ENCODE measurements around the gene CHMP1B. TPM values are rescaled to one million over a fixed set of nuclear protein-coding genes. Genes with fewer than 3 reads are reported as not detected.

Gene CHMP1B
- total RNA-seq, 1 experiment from 2014 or later: 38.7 TPM

GRCh38 chr18:11862468-11863137 is 11.4 kb downstream of the CHMP1B start:
- Histone ChIP-seq H2BK120ac (ENCODE audit: low read depth, low read length, poor library complexity, severe bottlenecking) (no peak overlapping the region), H2BK15ac (ENCODE audit: low read depth, low read length) (no peak overlapping the region), H2BK12ac (ENCODE audit: insufficient read length, low read depth, low read length) (no peak overlapping the region), H3K23ac (ENCODE audit: insufficient read length, low read depth, low read length) (no peak overlapping the region), H3K4me2 (ENCODE audit: insufficient read depth, insufficient read length, low read length) (no peak overlapping the region), H3K4ac (ENCODE audit: low read depth, low read length) (no peak overlapping the region), H4K5ac (ENCODE audit: insufficient read length, low read depth, low read length) (no peak overlapping the region), H3K23me2 (ENCODE audit: insufficient read length, low read depth, low read length, poor library complexity, severe bottlenecking) (no peaks in the 10 kb centered on the region), H4K8ac (replicated peaks; ENCODE audit: insufficient read length, low read depth, low read length) (no peak overlapping the region), H3K56ac (ENCODE audit: insufficient read length, low read depth, low read length) (no peak overlapping the region), H4K20me1 (ENCODE audit: control insufficient read depth, insufficient read depth, insufficient read length) (no peaks in the 10 kb centered on the region), H3K4me1 (ENCODE audit: insufficient read depth, low read length) (no peaks in the 10 kb centered on the region; the same call in 1 of the 2 replicates), H3K9me3 (ENCODE audit: control insufficient read depth, low read depth, low read length) (no peaks in the 10 kb centered on the region), H2AFZ (ENCODE audit: low read length) (no peak overlapping the region), H4K91ac (ENCODE audit: insufficient read length, low read depth, low read length) (no peak overlapping the region), H2BK5ac (ENCODE audit: insufficient read length, low read length) (no peak overlapping the region), H3K9ac (ENCODE audit: extremely low read depth, insufficient read length, low read length) (no peak overlapping the region), H2BK20ac (ENCODE audit: low read depth, low read length, poor library complexity, severe bottlenecking) (no peak overlapping the region), H3K79me2 (ENCODE audit: insufficient read depth, low read length) (no peaks in the 10 kb centered on the region), H2AK5ac (ENCODE audit: insufficient read length, low read length) (no peak overlapping the region), H3K14ac (ENCODE audit: insufficient read depth, low read length) (no peak overlapping the region), H3K18ac (ENCODE audit: insufficient read length, low read depth, low read length) (no peak overlapping the region), H3K27me3 (ENCODE audit: insufficient read depth, low read length) (no peaks in the 10 kb centered on the region), H3K27ac (ENCODE audit: insufficient read length, low read depth, low read length) (no peak overlapping the region), H3K79me1 (ENCODE audit: insufficient read depth, low read depth, low read length, poor library complexity, severe bottlenecking) (no peaks in the 10 kb centered on the region), H3T11ph (ENCODE audit: low read length) (no peak overlapping the region)
- H3K4me3 Mint-ChIP-seq: no peak overlapping the region
- no peaks in the 10 kb centered on the region for H3K9me3 Mint-ChIP-seq
- DNase-seq: no peak
- H3K27ac Mint-ChIP-seq: no peak overlapping the region; a peak in 2 of 7 replicates
- H3K27me3 Mint-ChIP-seq (ENCODE audit: low read depth): no peaks in the 10 kb centered on the region
- H3K4me1 Mint-ChIP-seq: peaks cover 19% of the 10 kb centered on the region in 2 experiments
- peaks cover 0 to 15% (median 1%) of the 10 kb centered on the region in 3 experiments; a peak in 4 of 7 replicates for H3K36me3 Mint-ChIP-seq (ENCODE audit: insufficient read depth in 1 of 3, low read depth in 3 of 3)
- TF ChIP-seq, protein P1, sequence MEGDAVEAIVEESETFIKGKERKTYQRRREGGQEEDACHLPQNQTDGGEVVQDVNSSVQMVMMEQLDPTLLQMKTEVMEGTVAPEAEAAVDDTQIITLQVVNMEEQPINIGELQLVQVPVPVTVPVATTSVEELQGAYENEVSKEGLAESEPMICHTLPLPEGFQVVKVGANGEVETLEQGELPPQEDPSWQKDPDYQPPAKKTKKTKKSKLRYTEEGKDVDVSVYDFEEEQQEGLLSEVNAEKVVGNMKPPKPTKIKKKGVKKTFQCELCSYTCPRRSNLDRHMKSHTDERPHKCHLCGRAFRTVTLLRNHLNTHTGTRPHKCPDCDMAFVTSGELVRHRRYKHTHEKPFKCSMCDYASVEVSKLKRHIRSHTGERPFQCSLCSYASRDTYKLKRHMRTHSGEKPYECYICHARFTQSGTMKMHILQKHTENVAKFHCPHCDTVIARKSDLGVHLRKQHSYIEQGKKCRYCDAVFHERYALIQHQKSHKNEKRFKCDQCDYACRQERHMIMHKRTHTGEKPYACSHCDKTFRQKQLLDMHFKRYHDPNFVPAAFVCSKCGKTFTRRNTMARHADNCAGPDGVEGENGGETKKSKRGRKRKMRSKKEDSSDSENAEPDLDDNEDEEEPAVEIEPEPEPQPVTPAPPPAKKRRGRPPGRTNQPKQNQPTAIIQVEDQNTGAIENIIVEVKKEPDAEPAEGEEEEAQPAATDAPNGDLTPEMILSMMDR (conservative IDR thresholded peaks at IDR 0.05): no peak
- WGBS (ENCODE audit: extremely low coverage, insufficient read length, low lambda C conversion rate): no CpG with 5 or more reads among the region's 6 CpGs
